NCI-H345 (cell line): ENCODE measurements around the gene ARL6IP1.

Experiments
- DNase-seq: peaks from one replicate; lab custom pipeline; 2025; lab: John Stamatoyannopoulos, UW

The ARL6IP1 gene

DNA sequence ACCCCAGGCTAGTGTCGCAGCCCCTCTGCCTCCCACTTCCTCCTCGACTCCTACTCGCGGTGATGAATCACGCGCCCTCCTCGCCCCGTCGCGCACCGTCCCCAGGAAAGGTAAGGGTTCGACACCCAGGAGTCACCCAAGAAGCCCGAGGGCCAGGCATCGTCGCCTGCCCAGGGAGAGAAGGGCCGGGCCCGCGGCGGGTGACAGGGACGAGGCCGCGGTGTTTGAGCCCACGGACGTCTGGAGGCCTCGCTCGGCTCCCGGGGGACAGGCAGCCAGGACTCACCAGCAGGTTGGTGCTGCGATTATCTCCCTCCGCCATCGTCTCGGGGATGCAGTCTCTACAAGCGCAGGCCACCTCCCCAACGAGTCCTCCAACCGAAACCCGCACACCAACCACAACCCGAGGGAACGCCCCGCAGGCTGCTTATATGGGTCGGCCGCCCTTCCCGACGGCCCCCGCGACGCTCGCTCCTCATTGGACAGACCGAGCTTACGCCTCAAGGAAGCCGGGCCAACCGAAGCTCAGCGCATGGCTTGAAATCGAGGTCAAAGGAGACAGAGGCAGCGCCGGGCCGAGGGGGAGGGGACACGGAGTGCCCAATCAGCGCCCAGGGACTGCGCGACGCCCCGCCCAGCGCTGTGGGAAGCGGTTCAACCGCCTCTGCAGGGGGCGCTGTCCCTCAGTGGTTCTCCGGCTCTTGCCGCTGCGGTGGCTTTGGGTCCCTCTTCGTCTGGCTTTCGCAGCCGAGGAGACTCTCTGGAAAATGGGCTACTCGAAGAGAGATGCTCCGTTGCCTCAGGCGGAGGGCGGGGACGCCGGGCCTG is at the start of gene ARL6IP1:
ARL6IP1 (minus strand) TSS at position 405 of the 828 bp plus-strand sequence; CDS start at position 322, 83 bp downstream.
- peak; percentile 99 for DNase-seq

DNA sequence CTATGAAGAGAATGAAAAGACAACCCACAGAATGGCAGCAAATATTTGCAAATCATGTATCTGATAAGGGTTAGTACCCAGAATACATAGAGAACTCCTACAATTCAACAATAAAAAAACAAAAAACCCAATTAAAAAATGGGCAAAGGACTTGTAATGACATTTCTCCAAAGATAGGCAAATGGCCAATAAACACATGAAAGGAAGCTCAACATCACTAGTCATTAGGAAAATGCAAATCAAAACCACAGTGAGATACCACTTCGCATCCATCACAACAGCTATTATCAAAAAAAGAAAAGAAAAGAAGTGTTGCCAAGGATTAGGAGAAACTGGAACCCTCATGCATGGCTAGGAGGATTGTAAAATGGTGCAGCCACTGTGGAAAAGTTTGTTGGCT is 45.1 kb upstream of the ARL6IP1 start:
- DNase-seq, result no peak

DNA sequence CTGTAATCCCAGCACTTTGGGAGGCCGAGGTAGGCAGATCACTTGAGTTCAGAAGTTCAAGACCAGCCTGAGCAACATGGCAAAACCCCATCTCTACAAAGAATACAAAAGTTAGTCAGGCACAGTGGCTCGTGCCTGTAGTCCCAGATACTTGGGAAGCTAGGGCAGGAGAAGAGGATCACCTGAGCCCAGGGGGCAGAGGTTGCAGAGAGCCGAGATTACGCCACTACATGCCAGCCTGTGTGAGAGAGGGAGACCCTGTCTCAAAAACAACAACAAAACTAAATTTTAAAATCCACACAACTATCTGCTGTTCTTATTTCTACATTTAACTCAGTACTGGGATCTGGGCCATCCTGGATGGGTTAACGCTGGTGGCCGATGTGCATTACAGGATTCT is 41.2 kb upstream of the ARL6IP1 start:
- no peak for DNase-seq

DNA sequence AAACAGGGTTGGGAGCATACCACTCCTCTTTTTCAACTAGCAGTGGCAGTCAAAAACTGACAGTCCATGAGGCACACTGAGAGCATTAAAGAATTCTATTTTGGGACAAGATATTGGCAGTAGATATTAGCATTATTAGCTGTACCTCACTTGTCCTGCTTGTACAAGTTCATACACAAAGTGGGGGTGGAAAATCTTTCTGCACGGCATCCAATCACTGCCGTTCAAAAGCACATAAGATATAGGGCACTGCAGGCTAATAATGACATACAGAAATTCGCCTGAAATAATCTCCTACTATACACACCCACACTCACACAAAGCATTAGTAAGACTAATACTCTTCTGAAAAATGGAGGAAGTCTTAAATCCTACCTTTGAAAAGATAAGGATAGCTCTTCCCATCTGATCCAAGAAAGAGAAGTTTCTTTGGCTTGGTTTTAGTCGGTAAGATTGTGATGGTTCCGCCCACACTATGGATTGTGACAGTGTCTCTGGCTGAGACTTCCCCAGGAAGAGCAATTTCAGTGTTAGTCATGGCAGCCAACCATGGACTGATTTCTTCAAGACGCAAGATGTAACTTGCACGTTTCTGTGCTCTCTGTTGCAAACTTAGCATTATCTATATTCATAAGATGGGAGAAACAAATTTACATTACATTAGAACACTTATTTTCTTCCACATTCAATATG is 40.6 kb upstream of the ARL6IP1 start:
- no peak for DNase-seq

DNA sequence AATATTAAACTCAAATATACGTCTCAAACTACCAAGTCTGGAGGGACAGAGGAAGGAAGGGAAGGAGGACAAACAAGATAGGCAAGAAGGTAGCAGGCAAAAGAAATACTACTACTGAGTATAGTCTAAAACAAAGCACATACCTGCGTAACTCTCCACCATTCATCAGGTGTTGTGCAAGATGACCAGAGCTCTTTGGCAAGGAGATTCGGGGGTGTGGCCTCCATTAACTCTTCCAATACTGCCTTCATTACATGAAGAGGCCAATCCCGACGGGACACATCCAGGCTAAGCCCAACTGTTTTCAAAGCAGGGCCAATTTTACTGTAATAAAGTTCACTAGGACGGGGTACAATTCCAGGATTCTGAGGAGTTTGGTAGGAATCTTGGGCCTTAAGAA is 38.2 kb upstream of the ARL6IP1 start:
- no peak for DNase-seq

DNA sequence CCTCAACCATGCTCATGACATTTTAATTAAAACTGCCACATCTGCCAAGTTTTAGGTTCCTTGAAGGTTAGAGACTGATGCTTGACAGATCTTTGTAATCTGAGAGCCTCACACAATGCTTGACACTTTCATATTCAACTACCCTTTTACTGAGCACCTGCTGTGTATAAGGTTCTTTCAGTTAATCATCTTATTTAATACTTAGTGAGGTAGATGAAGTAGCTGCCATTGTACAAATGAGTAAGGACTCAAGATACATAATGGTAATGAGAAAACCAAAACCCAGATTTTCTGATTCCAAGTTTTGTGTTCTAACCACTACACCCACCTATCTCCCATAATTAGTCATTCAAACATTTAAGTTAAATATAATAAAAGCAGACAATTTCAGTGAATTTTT is 35.4 kb upstream of the ARL6IP1 start:
- DNase-seq, result no peak

DNA sequence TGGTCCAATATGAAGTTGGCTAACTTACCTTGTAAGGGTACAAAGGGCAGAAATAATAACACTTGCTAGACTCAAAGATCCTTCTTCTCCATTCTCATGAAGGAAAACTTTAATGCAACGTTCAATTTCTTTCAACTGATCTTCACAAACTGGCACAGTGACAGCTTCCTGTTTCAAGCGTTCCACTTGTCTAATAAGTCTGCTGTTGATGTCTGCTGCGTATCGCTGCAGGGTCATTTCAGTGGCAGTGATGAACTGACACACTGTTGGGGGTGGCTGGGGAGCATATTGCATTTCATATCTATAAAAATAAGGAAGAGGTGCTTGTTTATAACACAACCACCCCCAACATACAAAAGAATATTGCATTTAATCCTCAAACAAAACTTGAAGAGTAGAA is 33.5 kb upstream of the ARL6IP1 start:
- DNase-seq, result no peak

DNA sequence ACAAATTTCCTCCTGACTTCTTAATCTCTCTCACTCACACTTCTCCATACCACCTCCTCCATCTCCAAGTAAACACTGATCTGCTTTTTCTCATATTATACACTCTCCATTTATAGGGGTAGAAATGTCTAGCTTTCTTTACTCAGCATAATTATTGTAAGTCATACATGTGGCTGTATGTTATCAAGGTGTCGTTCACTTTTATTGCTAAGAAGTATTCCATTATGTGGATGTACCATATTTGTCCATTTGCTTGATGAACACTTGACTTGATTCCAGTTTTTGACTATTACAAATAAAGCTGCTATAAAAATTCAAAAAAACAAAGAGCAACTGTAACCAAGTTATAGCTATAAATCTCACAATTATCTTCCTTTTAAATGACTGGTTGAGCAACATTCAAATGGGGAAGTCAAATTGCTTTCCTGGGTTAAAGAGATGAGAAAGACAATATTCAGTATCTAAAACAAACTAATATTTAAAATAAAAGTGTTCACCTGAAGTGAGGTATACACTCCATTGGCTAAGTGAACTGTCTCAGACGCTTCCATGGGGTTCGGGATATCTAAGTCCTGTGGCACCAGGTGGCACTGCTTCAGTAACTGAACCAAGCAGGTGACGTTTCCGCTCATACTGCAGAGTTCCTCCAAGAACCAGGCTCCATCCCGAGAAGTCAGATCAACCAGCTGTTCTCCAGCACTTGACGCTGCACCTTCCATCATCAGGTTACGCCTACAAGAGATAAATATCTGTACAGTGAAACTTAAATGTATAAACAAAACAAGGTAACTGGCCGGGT is 32.6 kb upstream of the ARL6IP1 start:
- DNase-seq, result no peak

DNA sequence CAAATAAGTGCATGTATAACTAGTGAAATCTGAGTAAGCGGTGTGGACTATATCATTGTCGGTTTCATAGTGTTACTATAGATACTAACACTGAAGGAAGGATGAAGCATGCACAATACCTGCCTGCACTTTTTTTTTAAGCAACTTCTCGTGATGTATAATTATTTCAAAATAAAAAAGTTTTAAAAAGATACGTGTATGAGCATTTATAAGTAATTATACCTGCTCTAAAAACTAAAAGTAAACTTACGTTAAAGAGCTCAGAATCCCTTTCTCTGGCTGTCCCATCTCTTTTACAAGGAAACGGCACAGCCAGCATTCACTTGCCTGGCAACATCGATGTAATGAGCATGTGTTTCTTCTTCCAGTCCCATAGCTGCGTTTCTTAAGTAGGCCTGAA is 31.3 kb upstream of the ARL6IP1 start:
- DNase-seq, result no peak

DNA sequence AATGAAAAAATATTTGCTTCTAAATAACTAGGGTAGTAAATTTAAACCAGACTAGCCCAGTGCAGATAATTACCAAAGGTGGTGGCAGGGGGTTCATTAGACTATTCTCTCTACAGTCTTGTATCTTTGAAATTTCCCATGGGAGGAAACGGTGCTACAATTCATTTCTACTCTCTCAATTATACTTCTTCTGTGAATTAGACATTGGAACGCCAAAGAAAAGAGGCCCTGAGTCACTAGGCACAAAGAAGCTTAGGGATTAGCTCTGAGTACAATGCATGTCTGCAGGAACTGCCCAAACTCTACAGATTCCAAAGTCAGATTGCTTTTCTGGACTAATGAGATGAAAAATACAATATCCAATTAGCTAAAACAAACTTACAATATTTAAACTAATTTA is 30.7 kb upstream of the ARL6IP1 start:
- DNase-seq, result no peak

DNA sequence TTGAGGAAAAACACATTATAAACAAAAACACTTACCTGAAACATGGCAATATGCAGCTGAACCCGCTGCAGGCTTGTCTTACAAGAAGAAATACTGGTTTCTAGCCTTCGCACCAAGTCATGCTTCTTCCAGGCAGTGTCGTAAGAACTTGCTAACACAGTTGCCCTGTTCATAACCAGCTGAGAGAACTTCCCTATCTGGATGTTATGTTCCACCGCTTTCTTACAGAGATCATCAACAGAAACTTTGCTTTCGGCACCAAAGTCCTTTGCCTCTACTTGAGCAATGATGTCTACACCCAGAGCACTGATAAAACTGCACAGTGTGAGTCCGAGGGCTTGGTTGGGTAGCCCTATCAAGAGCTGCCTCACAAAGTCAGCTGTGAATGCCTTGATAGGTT is 27.9 kb upstream of the ARL6IP1 start:
- no peak for DNase-seq

DNA sequence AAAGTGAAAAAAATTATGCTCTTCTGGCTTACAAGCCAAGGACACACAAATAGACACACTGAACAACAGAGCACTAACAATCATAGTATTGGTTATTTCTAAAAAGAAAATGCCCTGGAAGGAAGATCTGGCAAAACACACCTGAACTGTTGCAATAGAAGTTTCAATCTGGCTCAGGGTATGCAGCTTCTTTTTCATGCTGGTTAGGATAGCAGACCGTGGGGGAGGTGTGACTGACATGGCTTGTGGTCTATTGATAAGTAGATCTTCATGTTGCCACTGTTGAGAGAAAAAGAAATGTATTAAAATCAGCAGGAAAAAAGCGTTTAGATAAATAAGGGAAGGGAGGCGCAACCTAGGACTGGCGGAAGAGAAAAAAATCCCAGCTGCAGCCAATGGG is 26.5 kb upstream of the ARL6IP1 start:
- no peak for DNase-seq

DNA sequence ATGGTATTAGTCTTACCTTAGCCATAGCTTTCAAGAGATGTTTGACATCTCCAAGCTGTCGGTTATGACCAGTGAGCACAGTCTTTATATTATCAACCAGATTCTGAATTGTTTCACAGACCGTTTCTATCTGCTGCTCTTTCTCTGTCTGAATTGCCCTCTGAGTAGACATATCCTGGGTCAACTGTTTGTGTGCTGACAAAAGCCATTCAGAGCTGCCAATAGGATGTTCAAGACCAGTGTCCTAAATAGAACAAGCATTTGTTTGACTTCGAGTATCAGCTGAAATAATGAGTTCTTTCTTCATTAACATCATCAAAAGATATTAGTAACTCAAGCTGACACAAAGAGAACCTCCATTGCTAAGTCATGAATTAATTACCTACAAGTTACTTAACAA is 14.9 kb upstream of the ARL6IP1 start:
- no peak for DNase-seq

DNA sequence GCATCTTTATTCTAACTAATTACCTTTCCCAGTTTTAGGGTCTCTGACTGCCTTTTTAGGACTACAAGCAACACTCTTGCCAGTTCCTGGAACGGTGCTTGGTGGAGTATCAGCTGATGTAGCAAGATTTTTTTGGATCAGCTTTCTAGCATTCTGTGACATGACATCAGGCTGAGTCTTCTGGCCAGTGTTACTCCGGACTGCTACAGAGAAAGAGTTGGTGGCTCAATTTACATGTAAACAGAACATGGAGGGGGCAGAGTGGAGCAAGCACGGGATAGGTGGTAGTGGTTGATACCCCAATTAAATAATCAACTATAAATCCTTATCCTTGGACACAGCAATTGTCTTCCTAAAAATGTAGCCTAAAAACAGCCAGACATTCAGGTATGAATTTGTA is 10.6 kb upstream of the ARL6IP1 start:
- DNase-seq, result no peak

DNA sequence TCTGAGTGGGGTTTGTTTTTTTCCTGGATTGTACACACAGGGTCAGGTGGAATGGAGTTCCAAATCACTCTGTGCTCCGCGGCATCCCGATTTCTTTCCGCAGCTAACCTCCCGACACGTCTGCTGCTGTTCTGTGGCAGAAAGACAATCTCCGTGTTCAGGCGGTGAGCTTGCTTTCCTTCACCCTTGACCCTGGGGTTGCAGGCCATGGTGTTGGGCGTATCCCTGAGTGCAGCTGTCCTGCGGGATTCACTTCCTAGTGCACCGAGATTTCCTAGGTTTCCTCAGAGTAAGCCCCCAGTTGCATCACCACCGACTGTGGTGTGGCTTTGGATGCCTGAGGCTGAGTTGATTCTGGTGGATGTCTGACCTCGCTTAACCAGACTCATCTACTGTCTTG is 7.8 kb upstream of the ARL6IP1 start:
- DNase-seq, result no peak

DNA sequence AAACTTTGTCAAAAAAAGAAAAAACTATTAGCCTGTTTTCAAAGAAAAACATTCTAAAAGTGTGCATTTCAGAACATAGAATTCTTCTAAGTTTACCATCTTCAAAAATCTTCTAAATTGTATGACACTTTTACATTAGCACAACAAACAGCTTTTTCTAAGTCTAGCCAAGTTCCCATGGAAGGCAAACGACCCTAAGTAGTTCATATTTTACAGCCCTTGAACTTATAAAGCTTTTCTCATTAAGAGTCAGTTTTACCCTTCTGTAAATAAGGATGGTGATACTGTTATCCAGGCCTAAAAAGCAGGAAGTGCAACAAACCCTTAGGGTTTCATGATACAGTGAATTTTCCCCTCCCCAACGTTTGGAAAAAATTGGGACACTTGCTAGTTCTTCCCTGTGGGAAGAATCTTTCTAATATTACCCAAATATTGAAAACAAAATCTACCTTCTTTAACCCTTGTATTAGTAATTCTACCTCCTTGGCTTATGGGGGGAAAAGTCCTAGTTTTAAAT is 4.0 kb upstream of the ARL6IP1 start:
- DNase-seq, result no peak

DNA sequence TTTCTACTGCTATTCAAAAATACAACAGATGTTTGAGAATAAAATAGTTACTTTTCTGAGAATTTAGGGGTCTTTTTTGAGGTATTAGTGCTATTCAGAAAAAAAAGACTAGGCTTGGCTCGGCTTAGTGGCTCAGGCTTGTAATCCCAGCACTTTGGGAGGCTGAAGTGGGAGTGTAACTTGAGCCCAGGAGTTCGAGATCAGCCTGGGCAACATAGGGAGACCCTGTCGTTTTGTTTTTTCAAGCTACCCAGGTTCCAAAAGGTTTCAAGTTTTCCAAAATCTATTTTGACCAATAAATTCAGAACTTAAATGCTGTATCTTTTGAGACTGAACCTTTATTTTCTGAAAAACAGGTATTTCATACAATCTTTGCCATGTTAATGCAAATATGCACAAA is 3.2 kb upstream of the ARL6IP1 start:
- DNase-seq, result no peak

DNA sequence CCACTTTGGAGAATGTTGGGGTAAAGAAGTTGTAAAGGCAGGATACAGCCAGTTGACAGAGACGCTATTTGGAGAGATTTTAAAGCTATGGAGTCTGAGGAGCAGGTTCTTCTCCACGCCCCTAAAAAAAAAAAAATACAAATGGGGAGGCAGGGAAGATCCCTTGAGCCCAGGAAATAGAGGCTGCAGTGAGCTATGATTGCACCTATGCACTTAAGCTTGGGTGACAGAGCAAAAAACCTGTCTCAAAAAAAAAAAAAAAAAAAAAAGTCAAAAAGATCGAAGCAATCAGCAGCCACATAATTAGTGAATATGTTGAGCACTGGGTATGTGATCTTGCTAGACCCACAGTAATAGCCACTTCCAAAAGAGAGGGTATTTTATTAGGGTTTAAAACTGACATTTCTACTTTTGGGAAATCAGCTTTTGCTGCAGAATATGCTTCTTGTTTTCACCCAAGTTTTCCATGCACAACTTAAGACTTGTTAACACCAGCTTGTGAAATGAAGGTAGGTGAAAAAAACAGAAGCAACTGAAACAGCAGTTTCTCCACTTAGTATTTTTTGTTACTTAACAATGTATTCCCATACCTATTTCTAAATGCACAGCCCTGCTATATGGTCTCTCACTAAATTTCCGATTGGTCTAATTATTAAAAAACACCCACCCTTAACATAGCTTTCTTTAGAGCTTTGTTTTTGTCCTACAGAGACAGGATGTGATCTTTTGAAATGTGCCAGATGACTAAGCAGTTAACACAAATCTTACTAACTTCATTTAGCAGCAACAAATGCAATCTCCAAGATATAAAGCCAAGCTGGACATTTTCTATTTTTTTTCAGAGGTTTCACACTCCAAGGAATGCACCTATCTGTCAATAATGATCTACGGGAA is 2.5 kb upstream of the ARL6IP1 start:
- no peak for DNase-seq

DNA sequence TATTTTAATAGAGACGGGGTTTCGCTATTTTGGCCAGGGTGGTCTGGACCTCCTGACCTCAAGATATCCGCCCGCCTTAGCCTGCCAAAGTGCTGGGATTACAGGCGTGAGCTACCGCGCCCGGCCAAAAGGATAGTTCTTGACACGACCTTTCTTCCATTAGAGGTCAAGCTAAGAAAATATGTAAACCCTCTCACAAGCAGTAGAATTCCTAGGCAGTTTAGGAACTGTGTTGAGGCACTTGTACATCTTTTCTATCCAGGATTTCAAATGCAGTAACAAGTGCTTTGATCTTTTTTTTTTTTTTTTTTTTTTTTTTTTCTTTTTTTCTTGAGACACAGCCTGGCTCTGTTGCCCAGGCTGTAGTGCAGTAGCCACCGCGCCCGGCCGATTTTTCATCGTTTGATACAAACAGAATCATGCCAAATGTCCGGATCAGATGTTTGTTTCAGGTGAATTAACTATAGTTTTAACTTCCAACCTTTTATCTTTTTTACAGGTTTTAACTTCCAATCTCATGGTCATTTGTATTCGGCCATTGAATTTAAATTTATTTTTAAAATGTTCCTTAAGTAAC is 1.5 kb upstream of the ARL6IP1 start:
- DNase-seq, result no peak

DNA sequence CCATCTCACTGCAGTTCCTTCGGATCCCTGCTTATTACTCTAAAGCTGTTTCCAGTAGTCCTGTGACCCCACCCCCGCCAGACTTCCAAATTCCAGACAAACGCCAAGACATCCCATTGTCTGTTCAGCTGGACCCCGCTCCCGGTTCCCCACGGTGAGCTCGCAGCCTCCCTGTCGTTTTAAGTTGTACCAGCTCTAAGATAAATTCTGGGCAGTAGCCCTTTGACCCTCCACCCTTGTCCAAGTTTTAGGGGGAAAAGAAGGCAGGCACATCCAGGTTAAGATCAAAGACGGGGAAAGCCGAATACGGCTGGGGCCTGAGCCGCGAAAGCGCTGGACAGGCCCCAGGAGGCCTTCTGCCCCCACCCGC is 589 bp downstream of the ARL6IP1 start:
- DNase-seq, result no peak

DNA sequence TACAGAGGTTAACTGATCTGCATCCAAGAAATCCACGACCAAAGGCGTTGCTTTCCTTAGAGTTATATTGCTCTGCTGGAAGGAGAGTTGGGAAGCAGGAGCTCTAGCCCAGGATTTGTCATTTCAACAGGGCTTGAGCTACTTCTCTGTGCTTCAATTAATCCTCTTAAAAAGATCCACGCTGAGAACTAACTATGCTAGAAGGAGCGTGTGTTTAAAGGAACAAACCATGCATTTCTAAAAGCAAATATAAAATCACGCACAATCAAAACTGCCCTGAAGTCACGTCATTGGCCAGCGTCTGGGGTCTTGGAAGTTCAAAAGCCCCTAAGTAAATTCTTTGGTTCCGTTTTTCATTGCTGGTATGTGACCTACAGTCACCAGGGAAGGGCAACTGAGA is 1.1 kb downstream of the ARL6IP1 start:
- no peak for DNase-seq
